DOHH2 (cell line): ENCODE data around the gene TSPAN11.

ENCODE experiments used
- H3F3A ChIP-seq: fragments of 200-600 bp; sonication (generic), shearing (Covaris generic); 2 replicates; pipeline ENCODE4 v1.6.0; 2016; ENCODE audit warnings: antibody characterized with exemption, mild to moderate bottlenecking; ENCODE audit not compliant: control insufficient read depth, insufficient read depth
- H3K27ac ChIP-seq: fragments of 200-600 bp; sonication (generic); 2 replicates; pipeline ENCODE4 v1.5.1; 2014; ENCODE audit warnings: low read depth, mild to moderate bottlenecking, low read length, moderate library complexity
- H3K27me3 ChIP-seq: fragments of 200-600 bp; sonication (generic); 2 replicates; pipeline ENCODE4 v1.6.1; 2014; ENCODE audit warnings: mild to moderate bottlenecking, low read length, mixed read lengths; ENCODE audit not compliant: control insufficient read depth
- H3K36me3 ChIP-seq: fragments of 200-600 bp; sonication (generic); 2 replicates; pipeline ENCODE4 v1.6.1; 2014; ENCODE audit warnings: mild to moderate bottlenecking, low read length, moderate library complexity, mixed read lengths; ENCODE audit not compliant: control insufficient read depth
- H3K4me1 ChIP-seq: fragments of 200-600 bp; sonication (generic); 2 replicates; pipeline ENCODE4 v1.6.1; 2014; ENCODE audit warnings: mild to moderate bottlenecking, low read length, mixed read lengths; ENCODE audit not compliant: control insufficient read depth
- H3K4me2 ChIP-seq: fragments of 200-600 bp; sonication (generic); 2 replicates; pipeline ENCODE4 v1.6.0; 2014; ENCODE audit warnings: mild to moderate bottlenecking, low read length, moderate library complexity
- H3K4me3 ChIP-seq: fragments of 200-600 bp; sonication (generic); 2 replicates; pipeline ENCODE4 v1.5.1; 2014; ENCODE audit warnings: mild to moderate bottlenecking, low read length, mixed read lengths
- H3K79me2 ChIP-seq: fragments of 200-600 bp; sonication (generic); 2 replicates; pipeline ENCODE4 v1.6.1; 2014; ENCODE audit warnings: mild to moderate bottlenecking, low read length, mixed read lengths; ENCODE audit not compliant: control insufficient read depth
- H3K9me2 ChIP-seq: fragments of 200-600 bp; sonication (generic); replicated peaks from 2 replicates; pipeline ENCODE4 v1.6.1; 2014; ENCODE audit warnings: mild to moderate bottlenecking, low read length, mixed read lengths; ENCODE audit not compliant: control insufficient read depth
- H3K9me3 ChIP-seq: fragments of 200-600 bp; sonication (generic); 2 replicates; pipeline ENCODE4 v1.6.1; 2014; ENCODE audit warnings: antibody characterized with exemption, low read length, mixed read lengths; ENCODE audit not compliant: control insufficient read depth, insufficient read depth
- H4K20me1 ChIP-seq: fragments of 200-600 bp; sonication (generic); 2 replicates; pipeline ENCODE4 v1.6.0; 2014; ENCODE audit warnings: low read depth, mild to moderate bottlenecking, antibody characterized with exemption, low read length, moderate library complexity; ENCODE audit not compliant: control insufficient read depth, insufficient read depth
- CTCF ChIP-seq: fragments of 200-600 bp; sonication (generic); IDR thresholded peaks from one replicate; pipeline ENCODE4 v1.5.1; 2014; ENCODE audit warnings: antibody characterized with exemption, mild to moderate bottlenecking, low read depth, low read length; ENCODE audit not compliant: poor library complexity, severe bottlenecking
- EZH2phosphoT487 ChIP-seq: fragments of 200-600 bp; sonication (generic); IDR thresholded peaks from 2 replicates; pipeline ENCODE4 v1.6.1; 2017; ENCODE audit warnings: borderline replicate concordance, mild to moderate bottlenecking, antibody characterized with exemption, low read length, moderate library complexity, mixed read lengths

The TSPAN11 gene

GRCh38 chr12:30942486-30942885 is 15.9 kb downstream of the TSPAN11 start:
- no peak overlapping the region for H3K4me2 ChIP-seq
- peaks cover 6% of the 10 kb centered on the region for H3K27me3 ChIP-seq

GRCh38 chr12:30942936-30943335 is 16.4 kb downstream of the TSPAN11 start:
- H3K36me3 ChIP-seq: no peaks in the 10 kb centered on the region
- H3K4me2 ChIP-seq: no peak overlapping the region
- peaks cover 6% of the 10 kb centered on the region for H3K27me3 ChIP-seq
- no peaks in the 10 kb centered on the region for H3K9me3 ChIP-seq
- TF ChIP-seq CTCF (no peak), EZH2phosphoT487 (no peak)
- no peaks in the 10 kb centered on the region for H3K4me1 ChIP-seq
- no peaks in the 10 kb centered on the region for H4K20me1 ChIP-seq
- no peaks in the 10 kb centered on the region for H3F3A ChIP-seq
- H3K9me2 ChIP-seq: no peaks in the 10 kb centered on the region
- no peak overlapping the region for H3K4me3 ChIP-seq
- no peak overlapping the region for H3K27ac ChIP-seq
- H3K79me2 ChIP-seq: no peaks in the 10 kb centered on the region

More at GRCh38 chr12:30942486-30942885, 15.9 kb downstream of the TSPAN11 start:
- H3K9me2 ChIP-seq: no peaks in the 10 kb centered on the region
- no peaks in the 10 kb centered on the region for H3K4me1 ChIP-seq
- no peaks in the 10 kb centered on the region for H3F3A ChIP-seq
- H4K20me1 ChIP-seq: no peaks in the 10 kb centered on the region
- TF ChIP-seq EZH2phosphoT487 (no peak), CTCF (no peak)
- no peak overlapping the region for H3K4me3 ChIP-seq
- H3K79me2 ChIP-seq: no peaks in the 10 kb centered on the region
- H3K9me3 ChIP-seq: no peaks in the 10 kb centered on the region
- H3K36me3 ChIP-seq: no peaks in the 10 kb centered on the region
- no peak overlapping the region for H3K27ac ChIP-seq

- Histone ChIP-seq H3K36me3 (no peaks in the 10 kb centered on the region), H3K9me3 (no peaks in the 10 kb centered on the region), H3F3A (no peaks in the 10 kb centered on the region), H3K4me2 (no peak overlapping the region), H3K4me1 (no peaks in the 10 kb centered on the region), H4K20me1 (no peaks in the 10 kb centered on the region), H3K27ac (no peak overlapping the region), H3K79me2 (no peaks in the 10 kb centered on the region), H3K4me3 (no peak overlapping the region), H3K27me3 (peaks cover 6% of the 10 kb centered on the region), H3K9me2 (no peaks in the 10 kb centered on the region)
- no peak for TF ChIP-seq EZH2phosphoT487
- TF ChIP-seq CTCF: no peak
These were observed 19.1 kb downstream of the TSPAN11 start for GRCh38 chr12:30945443-30946164.
